GM15510 (cell line): ENCODE measurements around the gene PDZD7.

Source experiments
- POLR2A ChIP-seq: IDR thresholded peaks from 3 replicates; pipeline ENCODE4 v1.6.1; 2011; ENCODE audit warnings: borderline replicate concordance; ENCODE audit not compliant: insufficient read length; ENCODE audit errors: extremely low read depth

Gene PDZD7

GRCh38 chr10:101007915-101008822, 22.8 kb downstream of the PDZD7 start:
- TF ChIP-seq POLR2A: no peak

GRCh38 chr10:101007099-101007711, 23.7 kb downstream of the PDZD7 start:
- TF ChIP-seq POLR2A: no peak

GRCh38 chr10:101006593-101007098, 24.3 kb downstream of the PDZD7 start:
- TF ChIP-seq POLR2A: no peak

GRCh38 chr10:101005869-101006567, 24.9 kb downstream of the PDZD7 start:
- no peak for TF ChIP-seq POLR2A

- no peak for TF ChIP-seq POLR2A
These were observed 25.6 kb downstream of the PDZD7 start for GRCh38 chr10:101005361-101005760.

GRCh38 chr10:101003639-101004206, 27.2 kb downstream of the PDZD7 start:
- no peak for TF ChIP-seq POLR2A

- no peak for TF ChIP-seq POLR2A
These were observed 28.5 kb downstream of the PDZD7 start for GRCh38 chr10:101002456-101002855.

GRCh38 chr10:101001659-101002035, 29.3 kb downstream of the PDZD7 start:
- no peak for TF ChIP-seq POLR2A

GRCh38 chr10:101000915-101001658, 29.8 kb downstream of the PDZD7 start:
- no peak for TF ChIP-seq POLR2A

- no peak for TF ChIP-seq POLR2A
These were observed 30.6 kb downstream of the PDZD7 start for GRCh38 chr10:101000127-101000914.

- TF ChIP-seq POLR2A: no peak
These were observed 31.2 kb downstream of the PDZD7 start, which contains the start of gene LZTS2 for GRCh38 chr10:100999742-101000126. Gene LZTS2 (plus strand): TSS chr10:100999808. CDS start chr10:101002539, 2,731 bp downstream.

GRCh38 chr10:100998991-100999741, 31.8 kb downstream of the PDZD7 start:
- TF ChIP-seq POLR2A: peak; percentile 28
